GM12864 (cell line): ENCODE results near the gene ACTMAP.

Experiments used
- DNase-seq: peaks from one replicate; pipeline ENCODE4 v3.0.0-alpha.2; 2011; ENCODE audit warnings: low read depth
- H3K4me3 ChIP-seq: 2 replicates; pipeline ENCODE4 v1.5.1; 2011; ENCODE audit warnings: mild to moderate bottlenecking, low read depth, low read length, control low read depth
- CTCF ChIP-seq: IDR thresholded peaks from 2 replicates; pipeline ENCODE4 v1.5.1; 2011; ENCODE audit warnings: low read depth, mild to moderate bottlenecking, moderate library complexity, low read length, control low read depth, inconsistent platforms; ENCODE audit errors: missing control alignments

The ACTMAP gene

GRCh38 chr19:40709817-40710216, 40.5 kb downstream of the ACTMAP start:
- DNase-seq = no peak
- H3K4me3 ChIP-seq = no peak overlapping the region
- no peak for TF ChIP-seq CTCF

GRCh38 chr19:40707615-40708014, 42.7 kb downstream of the ACTMAP start:
- no peak for TF ChIP-seq CTCF
- DNase-seq = no peak
- no peak overlapping the region for H3K4me3 ChIP-seq

- no peak overlapping the region for H3K4me3 ChIP-seq
- TF ChIP-seq CTCF = no peak
- DNase-seq = no peak
These were observed 44.2 kb downstream of the ACTMAP start for GRCh38 chr19:40705950-40706619.

- no peak for DNase-seq
- no peak overlapping the region for H3K4me3 ChIP-seq
- TF ChIP-seq CTCF = no peak
These were observed 45.0 kb downstream of the ACTMAP start for GRCh38 chr19:40705362-40705651.

GRCh38 chr19:40704491-40705361, 45.6 kb downstream of the ACTMAP start:
- no peak for TF ChIP-seq CTCF

GRCh38 chr19:40703029-40703755, 47.1 kb downstream of the ACTMAP start:
- no peak for TF ChIP-seq CTCF
- DNase-seq = no peak
- no peak overlapping the region for H3K4me3 ChIP-seq

More at GRCh38 chr19:40704491-40705361, 45.6 kb downstream of the ACTMAP start:
- no peak overlapping the region for H3K4me3 ChIP-seq
- no peak for DNase-seq
